ENCODE data around the gene RET.
A peak's percentile ranks its signal among the peaks of the same experiment; 100 is the strongest.

The RET gene

GRCh38 chr10:43122826-43123225, 46.0 kb downstream of the RET start:
- no peak for DNase-seq

DNA sequence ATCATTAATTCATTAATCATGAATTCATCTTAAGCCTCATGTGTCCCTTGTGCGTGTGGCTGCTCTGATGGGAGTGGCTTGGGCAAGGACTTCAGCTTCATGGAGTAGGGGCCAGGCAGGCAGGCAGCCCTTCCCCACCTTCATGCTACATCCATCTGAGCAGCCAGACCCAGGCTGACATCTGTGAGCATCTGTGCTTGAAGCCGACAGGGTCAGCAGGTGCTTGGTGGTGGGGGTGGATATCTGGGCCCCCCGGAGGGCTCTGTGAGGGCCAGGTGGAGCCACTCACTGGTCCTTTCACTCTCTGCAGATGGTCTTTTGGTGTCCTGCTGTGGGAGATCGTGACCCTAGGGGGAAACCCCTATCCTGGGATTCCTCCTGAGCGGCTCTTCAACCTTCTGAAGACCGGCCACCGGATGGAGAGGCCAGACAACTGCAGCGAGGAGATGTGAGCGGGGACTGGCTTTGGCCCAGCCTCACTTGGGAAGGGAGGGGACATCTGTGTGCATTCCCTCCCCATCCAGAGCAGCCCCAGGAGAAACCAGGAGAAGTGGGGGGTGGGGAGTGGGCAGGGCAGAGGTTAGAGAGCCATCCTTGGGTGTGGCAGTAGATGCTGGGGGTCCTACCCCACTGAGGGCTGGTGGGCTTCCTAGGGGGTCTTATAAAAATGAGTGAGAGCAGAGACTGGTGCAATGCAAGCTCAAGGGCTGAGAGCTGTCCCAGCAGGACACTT, 46.7 kb downstream of the RET start:
- no peak for DNase-seq

DNA sequence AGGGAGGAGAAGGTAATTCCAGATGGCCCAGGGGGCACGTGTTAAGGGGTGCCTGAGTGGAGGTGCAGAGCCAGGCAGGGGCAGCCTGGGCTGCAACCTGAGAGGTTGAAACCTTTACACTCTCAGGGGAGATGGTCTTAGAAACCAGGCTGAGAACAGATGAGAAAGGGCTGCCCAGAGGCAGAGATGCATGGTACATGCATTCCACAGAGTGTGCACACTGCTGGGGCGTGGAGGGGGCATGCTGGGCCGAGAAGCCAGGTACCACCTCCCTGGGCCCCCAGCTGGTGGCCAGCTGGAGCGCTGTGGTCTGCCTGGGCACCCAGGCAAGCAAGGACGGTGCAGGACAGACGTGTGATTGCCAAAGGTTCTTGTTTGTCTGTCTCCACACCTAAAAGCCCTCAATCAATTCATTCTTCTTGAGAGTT, 47.2 kb downstream of the RET start:
- no peak for DNase-seq

DNA sequence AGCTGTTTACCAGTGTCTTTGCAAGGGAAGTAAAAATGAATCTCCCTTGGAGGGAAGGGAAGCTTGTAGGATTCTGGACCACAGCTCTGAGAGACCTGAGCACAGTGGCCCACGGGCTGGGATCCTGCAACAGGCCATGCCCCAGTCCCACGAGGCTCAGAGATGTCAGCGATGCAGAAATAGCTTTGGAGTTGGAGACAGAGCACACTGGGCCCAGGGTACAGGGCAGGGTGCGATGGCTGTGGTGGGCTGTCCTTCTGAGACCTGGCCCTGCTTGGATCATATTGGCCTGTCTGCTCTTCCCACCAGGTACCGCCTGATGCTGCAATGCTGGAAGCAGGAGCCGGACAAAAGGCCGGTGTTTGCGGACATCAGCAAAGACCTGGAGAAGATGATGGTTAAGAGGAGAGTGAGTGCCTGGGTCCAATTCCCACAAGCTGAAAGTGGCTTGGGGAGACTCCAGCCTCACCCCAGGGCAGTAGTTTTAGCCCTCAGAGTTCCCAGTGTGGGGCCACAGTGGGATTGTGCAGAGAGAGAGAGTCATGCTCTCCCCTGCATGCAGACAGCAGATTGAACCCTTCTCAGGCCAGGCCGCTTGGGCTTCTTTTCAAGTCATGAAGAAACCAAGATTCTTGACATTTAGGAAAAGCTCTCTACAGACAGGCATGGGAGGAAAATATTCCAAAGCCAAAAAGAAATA, 47.9 kb downstream of the RET start:
- no peak for DNase-seq

GRCh38 chr10:43125274-43125845, 48.5 kb downstream of the RET start:
- DNase-seq = no peak

- DNase-seq = no peak
These were observed 49.2 kb downstream of the RET start for GRCh38 chr10:43125881-43126731.

DNA sequence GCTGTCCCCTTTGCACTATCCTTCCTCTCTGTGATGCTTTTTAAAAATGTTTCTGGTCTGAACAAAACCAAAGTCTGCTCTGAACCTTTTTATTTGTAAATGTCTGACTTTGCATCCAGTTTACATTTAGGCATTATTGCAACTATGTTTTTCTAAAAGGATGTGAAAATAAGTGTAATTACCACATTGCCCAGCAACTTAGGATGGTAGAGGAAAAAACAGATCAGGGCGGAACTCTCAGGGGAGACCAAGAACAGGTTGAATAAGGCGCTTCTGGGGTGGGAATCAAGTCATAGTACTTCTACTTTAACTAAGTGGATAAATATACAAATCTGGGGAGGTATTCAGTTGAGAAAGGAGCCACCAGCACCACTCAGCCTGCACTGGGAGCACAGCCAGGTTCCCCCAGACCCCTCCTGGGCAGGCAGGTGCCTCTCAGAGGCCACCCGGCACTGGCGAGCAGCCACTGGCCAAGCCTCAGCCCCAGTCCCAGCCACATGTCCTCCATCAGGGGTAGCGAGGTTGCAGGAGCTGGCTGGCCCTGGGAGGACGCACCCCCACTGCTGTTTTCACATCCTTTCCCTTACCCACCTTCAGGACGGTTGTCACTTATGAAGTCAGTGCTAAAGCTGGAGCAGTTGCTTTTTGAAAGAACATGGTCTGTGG, 50.0 kb downstream of the RET start:
- no peak for DNase-seq

GRCh38 chr10:43127442-43127841, 50.6 kb downstream of the RET start:
- no peak for DNase-seq

- DNase-seq = no peak
These were observed 51.5 kb downstream of the RET start for GRCh38 chr10:43128331-43128730.

DNA sequence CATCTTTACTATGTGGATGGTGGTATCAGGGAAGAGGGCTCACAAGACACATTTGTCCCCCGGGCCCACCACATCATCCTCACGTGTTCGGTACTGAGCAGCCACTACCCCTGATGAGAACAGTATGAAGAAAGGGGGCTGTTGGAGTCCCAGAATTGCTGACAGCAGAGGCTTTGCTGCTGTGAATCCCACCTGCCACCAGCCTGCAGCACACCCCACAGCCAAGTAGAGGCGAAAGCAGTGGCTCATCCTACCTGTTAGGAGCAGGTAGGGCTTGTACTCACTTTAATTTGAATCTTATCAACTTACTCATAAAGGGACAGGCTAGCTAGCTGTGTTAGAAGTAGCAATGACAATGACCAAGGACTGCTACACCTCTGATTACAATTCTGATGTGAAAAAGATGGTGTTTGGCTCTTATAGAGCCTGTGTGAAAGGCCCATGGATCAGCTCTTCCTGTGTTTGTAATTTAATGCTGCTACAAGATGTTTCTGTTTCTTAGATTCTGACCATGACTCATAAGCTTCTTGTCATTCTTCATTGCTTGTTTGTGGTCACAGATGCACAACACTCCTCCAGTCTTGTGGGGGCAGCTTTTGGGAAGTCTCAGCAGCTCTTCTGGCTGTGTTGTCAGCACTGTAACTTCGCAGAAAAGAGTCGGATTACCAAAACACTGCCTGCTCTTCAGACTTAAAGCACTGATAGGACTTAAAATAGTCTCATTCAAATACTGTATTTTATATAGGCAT, 52.3 kb downstream of the RET start:
- DNase-seq = peak; percentile 94

- DNase-seq = no peak
These were observed 53.9 kb downstream of the RET start for GRCh38 chr10:43130770-43131171.

GRCh38 chr10:43131256-43131655, 54.4 kb downstream of the RET start:
- no peak for DNase-seq

GRCh38 chr10:43131906-43132305, 55.0 kb downstream of the RET start:
- DNase-seq = no peak

- no peak for DNase-seq
These were observed 56.3 kb downstream of the RET start for GRCh38 chr10:43132867-43133787.

DNA sequence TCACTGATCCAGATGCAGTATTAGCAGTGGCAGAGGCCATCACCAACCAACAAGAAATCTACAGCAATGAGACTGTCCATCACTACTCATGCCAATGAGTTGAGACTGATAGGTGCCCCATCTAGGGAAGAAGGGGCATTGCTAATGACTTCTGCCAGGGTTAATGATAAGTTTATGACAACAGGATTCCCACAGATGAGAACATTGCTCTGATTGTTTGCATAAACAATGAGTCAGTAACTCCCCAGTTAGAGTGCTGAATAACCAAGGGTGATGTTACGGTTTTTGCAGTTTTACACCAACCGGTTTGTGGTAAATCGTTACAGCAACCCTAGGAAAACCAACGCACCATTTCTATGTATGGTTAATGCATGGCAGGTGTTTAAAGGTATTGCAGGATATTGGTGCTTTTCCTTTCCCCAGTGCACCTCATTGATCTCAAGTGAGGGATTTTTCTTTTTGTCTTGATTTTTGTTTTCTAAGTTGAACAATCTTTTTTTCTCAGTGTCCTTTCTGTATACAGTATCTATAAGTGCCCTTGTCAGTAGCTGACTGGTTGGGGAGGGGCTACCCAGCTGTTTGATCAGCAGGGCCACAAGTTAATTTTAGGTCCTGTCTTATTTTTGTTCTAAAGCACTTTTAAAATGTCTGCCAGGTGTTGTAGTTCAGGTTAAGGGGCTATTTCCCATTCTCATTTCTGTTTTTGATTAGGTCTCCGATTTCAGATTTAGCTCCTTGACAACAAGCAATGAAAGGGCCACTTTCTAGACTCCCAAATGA, 57.4 kb downstream of the RET start:
- DNase-seq = no peak

- DNase-seq = no peak
These were observed 58.2 kb downstream of the RET start for GRCh38 chr10:43135064-43135463.

DNA sequence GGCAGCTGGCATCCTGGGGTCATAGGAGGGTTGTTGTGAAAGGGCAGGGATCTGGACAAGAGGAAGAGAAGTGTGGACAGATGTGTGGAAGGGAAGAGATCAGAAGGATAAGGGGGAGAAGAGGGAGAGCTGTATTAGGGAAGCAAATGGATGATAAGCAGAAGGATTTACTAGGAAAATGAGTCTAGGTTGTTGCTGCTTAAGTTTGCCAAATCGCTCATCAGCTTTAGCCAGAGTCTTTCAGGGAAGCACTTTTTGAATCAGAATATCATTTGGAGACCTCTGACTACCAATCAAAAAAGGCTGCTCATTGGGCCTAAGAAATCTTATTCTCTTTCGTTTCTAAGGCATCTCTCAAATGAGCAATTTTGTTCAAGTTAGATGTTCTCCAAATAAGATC, 58.8 kb downstream of the RET start:
- DNase-seq = no peak

DNA sequence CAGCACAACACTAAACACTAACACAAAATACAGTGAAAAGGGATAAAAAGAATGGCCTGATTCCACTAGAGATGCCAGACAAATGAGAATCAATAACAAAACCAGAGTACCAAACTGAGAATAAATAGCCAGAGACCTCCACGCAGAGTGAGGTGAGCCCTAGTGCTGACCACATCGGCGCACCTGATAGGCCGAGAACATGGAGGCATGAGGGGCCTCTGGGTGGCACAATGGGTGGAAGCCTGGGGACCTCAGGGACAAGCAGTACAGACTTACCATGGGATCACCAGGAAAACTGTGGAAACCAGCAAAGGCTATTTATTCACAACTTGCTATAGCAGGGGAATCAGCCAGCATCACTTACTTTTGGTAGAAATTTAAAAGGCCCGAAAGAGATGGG, 59.6 kb downstream of the RET start:
- no peak for DNase-seq

DNA sequence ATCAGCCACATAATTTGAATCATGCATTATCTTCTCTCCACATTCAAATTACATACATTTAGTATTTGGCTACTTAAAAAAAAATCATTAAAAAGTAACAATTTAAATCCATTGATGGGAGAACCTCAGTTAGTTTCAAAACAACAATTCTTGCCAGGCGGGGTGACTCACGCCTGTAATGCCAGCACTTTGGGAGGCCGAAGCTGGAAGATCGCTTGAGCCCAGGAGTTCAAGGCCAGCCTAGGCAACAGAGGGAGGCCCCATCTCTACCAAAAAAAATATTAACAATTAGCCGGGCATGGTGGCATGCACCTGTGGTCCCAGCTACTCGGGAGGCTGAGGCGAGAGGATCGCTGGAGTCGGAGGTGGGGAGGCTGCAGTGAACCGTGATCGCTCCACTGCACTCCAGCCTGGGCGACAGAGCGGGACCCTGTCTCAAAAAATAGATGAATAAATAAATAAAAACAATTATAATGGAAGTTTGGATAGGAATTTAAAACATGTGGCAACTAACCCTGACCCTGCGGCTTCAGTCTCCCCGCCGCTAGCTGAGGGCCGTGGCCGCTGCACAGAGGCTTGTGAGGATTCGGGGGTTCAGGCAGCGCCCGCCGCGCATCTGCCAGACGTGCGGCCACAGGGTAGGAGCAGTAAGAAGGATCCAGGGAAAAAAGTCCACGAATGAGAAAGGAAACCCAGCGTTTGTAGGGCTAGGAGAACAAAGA, 60.3 kb downstream of the RET start:
- peak; percentile 28 for DNase-seq

GRCh38 chr10:43137717-43138020, 60.8 kb downstream of the RET start:
- peak; percentile 70 for DNase-seq

Measured in fibroblast of upper back skin (primary cell).